IPS-18a (cell line): ENCODE results near the gene TTC23.
"Not testable (repeated sequence)": the region's sequence is repeated elsewhere in the genome, so short reads cannot be mapped to it uniquely, and the experiment has no call there.

Experiments used
- H3K27ac ChIP-seq: one replicate; pipeline ENCODE4 v1.5.1; 2013; ENCODE audit warnings: low read length
- H3K27me3 ChIP-seq: one replicate; pipeline ENCODE4 v1.6.1; 2013; ENCODE audit warnings: mild to moderate bottlenecking, low read length; ENCODE audit not compliant: control insufficient read depth, insufficient read depth
- H3K36me3 ChIP-seq: one replicate; pipeline ENCODE4 v1.6.1; 2013; ENCODE audit warnings: low read depth, low read length; ENCODE audit not compliant: control insufficient read depth
- H3K4me1 ChIP-seq: one replicate; pipeline ENCODE4 v1.6.1; 2013; ENCODE audit warnings: low read depth, low read length; ENCODE audit not compliant: control insufficient read depth
- H3K4me3 ChIP-seq: one replicate; pipeline ENCODE4 v1.5.1; 2013; ENCODE audit warnings: low read length
- H3K9ac ChIP-seq: one replicate; pipeline ENCODE4 v1.6.1; 2013; ENCODE audit warnings: mild to moderate bottlenecking, low read length, moderate library complexity
- H3K9me3 ChIP-seq: one replicate; pipeline ENCODE4 v1.6.1; 2013; ENCODE audit warnings: low read depth, low read length; ENCODE audit not compliant: control insufficient read depth

TTC23 gene

GRCh38 chr15:99213187-99213811 lies 36.1 kb downstream of the TTC23 start:
- Histone ChIP-seq H3K4me1 (no peaks in the 10 kb centered on the region), H3K27ac (no peak overlapping the region), H3K4me3 (no peak overlapping the region), H3K27me3 (no peaks in the 10 kb centered on the region), H3K9me3 (no peaks in the 10 kb centered on the region), H3K36me3 (no peaks in the 10 kb centered on the region), H3K9ac (no peak overlapping the region)

DNA sequence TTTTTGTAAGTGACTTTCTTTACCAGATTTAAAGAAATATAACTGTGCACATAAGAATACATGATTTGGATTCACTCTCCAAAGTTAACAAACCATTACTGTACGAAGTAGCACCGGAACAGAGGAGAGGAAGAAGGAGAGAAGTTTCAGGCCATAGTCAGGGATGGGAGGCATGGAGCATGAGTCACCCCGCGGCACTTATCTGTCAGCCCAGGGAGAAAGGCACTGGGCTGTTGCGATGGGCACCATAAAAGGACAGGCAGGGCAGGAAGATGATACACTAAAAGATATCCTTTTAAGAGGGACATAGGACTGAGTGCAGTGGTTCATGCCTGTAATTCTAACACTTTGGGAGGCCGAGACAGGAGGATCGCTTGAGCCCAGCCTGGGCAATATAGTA lies 37.0 kb downstream of the TTC23 start:
- Histone ChIP-seq H3K9me3 (no peaks in the 10 kb centered on the region), H3K4me1 (no peaks in the 10 kb centered on the region), H3K4me3 (no peak overlapping the region), H3K9ac (no peak overlapping the region), H3K36me3 (no peaks in the 10 kb centered on the region), H3K27ac (no peak overlapping the region), H3K27me3 (no peaks in the 10 kb centered on the region)

- Histone ChIP-seq H3K27ac (no peak overlapping the region), H3K4me3 (no peak overlapping the region), H3K9ac (no peak overlapping the region), H3K36me3 (no peaks in the 10 kb centered on the region), H3K4me1 (no peaks in the 10 kb centered on the region), H3K9me3 (no peaks in the 10 kb centered on the region), H3K27me3 (no peaks in the 10 kb centered on the region)
These were observed 37.5 kb downstream of the TTC23 start for GRCh38 chr15:99211926-99212325.

DNA sequence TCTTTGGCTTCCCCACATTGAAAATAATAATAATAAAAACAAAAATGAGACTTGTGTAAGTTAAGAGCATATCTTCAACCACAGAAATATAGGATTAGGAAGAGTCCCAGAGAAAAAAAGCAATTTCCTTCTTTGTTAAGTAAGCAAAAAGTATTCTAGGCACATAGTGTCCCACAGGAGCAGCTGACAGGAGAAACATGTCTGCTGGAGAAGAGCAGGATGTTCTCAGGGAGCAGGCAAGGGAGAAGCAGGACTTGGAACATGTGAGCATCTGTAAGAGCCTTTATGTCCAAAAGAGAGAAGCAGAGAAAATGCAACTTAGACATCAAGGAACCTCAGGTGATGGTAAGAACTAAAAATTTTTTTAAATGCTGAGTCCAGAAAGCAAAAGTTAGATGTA lies 39.0 kb downstream of the TTC23 start:
- H3K36me3 ChIP-seq = no peaks in the 10 kb centered on the region
- H3K27ac ChIP-seq = no peak overlapping the region
- H3K4me1 ChIP-seq = no peaks in the 10 kb centered on the region

GRCh38 chr15:99209326-99209725 lies 40.1 kb downstream of the TTC23 start:
- Histone ChIP-seq H3K9ac (no peak overlapping the region), H3K4me1 (no peaks in the 10 kb centered on the region), H3K36me3 (no peaks in the 10 kb centered on the region), H3K4me3 (no peak overlapping the region), H3K9me3 (no peaks in the 10 kb centered on the region), H3K27me3 (no peaks in the 10 kb centered on the region), H3K27ac (no peak overlapping the region)

More for the DNA sequence above, 39.0 kb downstream of the TTC23 start:
- H3K9ac ChIP-seq = no peak overlapping the region
- H3K4me3 ChIP-seq = no peak overlapping the region
- H3K27me3 ChIP-seq = no peaks in the 10 kb centered on the region
- H3K9me3 ChIP-seq = no peaks in the 10 kb centered on the region

DNA sequence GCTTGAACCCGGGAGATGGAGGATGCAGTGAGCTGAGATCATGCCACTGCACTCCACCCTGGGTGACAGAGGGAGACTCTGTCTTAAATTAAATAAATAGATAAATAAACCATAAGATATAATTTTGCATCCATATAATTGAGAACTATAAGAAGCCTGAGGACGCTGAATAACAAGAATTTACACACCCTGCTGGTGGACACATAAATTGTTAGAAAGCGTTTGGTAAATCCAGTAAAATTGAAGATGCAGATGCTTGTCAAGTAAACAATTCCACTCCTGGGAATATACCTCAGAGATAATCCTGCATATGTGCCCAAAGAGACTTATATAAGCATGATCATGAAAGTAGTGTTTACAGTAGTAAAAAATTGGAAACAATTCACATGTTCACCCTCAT lies 41.7 kb downstream of the TTC23 start:
- Histone ChIP-seq H3K36me3 (no peaks in the 10 kb centered on the region), H3K27me3 (no peaks in the 10 kb centered on the region), H3K4me3 (no peak overlapping the region), H3K4me1 (no peaks in the 10 kb centered on the region), H3K9me3 (no peaks in the 10 kb centered on the region), H3K27ac (no peak overlapping the region), H3K9ac (no peak overlapping the region)

DNA sequence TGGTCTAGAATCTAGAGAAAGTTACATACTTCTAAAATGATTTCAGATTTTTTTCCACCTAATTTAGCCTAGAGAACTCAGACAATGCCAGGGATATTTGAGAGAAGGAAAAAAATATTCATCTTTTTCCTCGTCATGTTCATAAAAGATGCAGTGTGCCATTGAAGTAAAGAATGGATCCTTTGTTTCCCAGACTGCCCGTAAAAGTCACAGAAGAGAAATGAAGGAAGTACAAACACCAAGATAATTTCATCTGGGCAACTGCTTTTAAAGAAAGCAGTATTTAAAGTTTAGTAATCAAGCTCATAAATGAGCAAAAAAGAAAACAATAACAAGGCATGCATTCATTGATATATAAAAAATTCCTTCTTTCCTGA lies 47.2 kb downstream of the TTC23 start:
- no peaks in the 10 kb centered on the region for H3K9me3 ChIP-seq
- H3K9ac ChIP-seq = no peak overlapping the region

DNA sequence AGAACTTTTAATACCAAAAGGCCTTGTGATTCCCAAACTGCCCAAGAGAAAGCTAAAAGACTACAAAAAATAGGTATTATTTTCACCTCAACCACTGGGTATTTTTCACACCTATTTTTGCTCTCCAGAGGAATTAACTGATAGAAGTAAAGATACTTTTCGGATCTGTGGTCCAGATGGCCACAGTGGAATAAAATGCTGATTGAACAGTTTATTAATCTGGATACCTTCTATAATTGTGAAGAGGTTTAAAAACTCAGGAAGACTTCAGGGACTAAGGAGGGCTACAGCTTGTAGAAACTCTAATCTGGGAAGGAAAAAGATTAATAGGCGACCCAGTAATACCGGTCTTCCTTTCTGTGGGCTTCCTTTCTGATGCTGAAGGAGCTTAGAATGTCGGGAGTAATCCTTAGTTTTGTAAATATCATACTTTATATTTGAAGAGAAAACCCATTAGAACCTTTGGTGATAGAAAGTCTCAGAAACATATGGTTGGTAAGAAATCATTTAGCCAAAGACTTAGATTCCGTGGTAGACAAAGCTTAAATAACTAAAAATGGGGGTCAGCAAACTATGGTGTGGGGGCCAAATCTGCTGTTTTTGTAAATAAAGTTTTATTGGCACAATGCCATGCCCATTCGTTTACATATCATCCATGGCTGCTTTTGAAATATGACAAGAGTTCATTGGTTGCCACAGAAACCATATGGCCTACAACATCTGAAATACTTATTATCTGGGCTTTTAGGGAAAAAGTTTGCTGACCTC lies 47.8 kb downstream of the TTC23 start:
- H3K4me1 ChIP-seq = no peaks in the 10 kb centered on the region
- H3K9ac ChIP-seq = no peak overlapping the region
- H3K27ac ChIP-seq = no peak overlapping the region
- peaks cover 4% of the 10 kb centered on the region for H3K36me3 ChIP-seq
- H3K9me3 ChIP-seq = no peaks in the 10 kb centered on the region
- no peak overlapping the region for H3K4me3 ChIP-seq
- no peaks in the 10 kb centered on the region for H3K27me3 ChIP-seq

More for the DNA sequence above, 47.2 kb downstream of the TTC23 start:
- no peak overlapping the region for H3K4me3 ChIP-seq
- H3K27ac ChIP-seq = no peak overlapping the region
- H3K4me1 ChIP-seq = no peaks in the 10 kb centered on the region
- H3K27me3 ChIP-seq = no peaks in the 10 kb centered on the region
- H3K36me3 ChIP-seq = peaks cover 4% of the 10 kb centered on the region

- no peak overlapping the region for H3K9ac ChIP-seq
- H3K9me3 ChIP-seq = no peaks in the 10 kb centered on the region
- H3K36me3 ChIP-seq = peaks cover 4% of the 10 kb centered on the region
- no peaks in the 10 kb centered on the region for H3K4me1 ChIP-seq
- no peaks in the 10 kb centered on the region for H3K27me3 ChIP-seq
- H3K4me3 ChIP-seq = no peak overlapping the region
- no peak overlapping the region for H3K27ac ChIP-seq
These were observed 51.5 kb downstream of the TTC23 start for GRCh38 chr15:99197856-99198255.

DNA sequence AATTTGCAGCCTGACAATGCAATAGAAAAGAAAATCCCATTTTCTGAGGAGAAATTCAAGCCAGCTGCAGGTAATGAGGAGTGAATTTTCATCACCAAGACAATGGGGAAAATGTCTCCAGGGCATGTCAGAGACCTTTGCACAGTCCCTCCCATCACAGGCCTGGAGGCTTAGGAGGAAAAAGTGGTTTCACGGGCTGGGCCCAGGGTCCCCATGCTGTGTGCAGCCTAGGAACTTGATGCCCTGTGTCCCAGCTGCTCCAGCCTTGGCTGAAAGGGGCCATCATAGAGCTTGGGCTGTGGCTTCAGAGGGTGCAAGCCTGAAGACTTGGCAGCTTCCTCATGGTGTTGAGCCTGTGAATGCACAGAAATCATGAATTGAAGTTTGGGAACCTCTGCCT lies 57.2 kb downstream of the TTC23 start:
- not testable (repeated sequence) for H3K4me1 ChIP-seq, H3K27ac ChIP-seq, H3K36me3 ChIP-seq, H3K9ac ChIP-seq, H3K9me3 ChIP-seq, H3K4me3 ChIP-seq, H3K27me3 ChIP-seq

DNA sequence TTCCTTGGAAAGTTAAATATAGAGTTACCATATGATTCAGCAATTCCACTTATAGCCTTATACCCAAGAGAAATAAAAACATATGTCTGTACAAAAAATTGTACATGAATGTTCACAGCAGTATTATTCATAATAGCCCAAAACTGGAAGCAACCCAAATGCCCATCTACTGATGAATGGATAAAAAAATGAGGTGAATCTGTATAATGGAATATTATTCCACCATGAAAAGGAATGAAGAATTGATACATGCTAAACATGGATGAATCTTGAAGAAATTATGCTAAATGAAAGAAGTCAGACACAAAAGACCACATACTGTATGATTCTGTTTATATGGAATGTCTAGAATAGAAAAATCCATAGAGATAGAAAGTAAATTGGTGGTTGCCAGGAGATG lies 61.4 kb downstream of the TTC23 start:
- H3K9me3 ChIP-seq = no peaks in the 10 kb centered on the region
- no peak overlapping the region for H3K9ac ChIP-seq
- no peaks in the 10 kb centered on the region for H3K4me1 ChIP-seq
- no peaks in the 10 kb centered on the region for H3K27me3 ChIP-seq
- H3K4me3 ChIP-seq = no peak overlapping the region
- no peak overlapping the region for H3K27ac ChIP-seq
- H3K36me3 ChIP-seq = no peaks in the 10 kb centered on the region
